Activated T-cell treated with anti-CD3 and anti-CD28 coated beads, Interleukin-2, amount 50 U/mL, for 4 hours (primary cell): ENCODE data around the gene ARHGAP45. TPM values are rescaled to one million over a fixed set of nuclear protein-coding genes. Genes with fewer than 3 reads are reported as not detected.

ENCODE experiments used
- ATAC-seq, 2 donors: fragments of 200-7000 bp; cut with Tn5 transposase; one replicate each; pipeline ENCODE4 v1.10.0; 2021
- DNase-seq: peaks from one replicate; pipeline ENCODE4 v3.0.0-alpha.2; 2020
- H3K27me3 Mint-ChIP-seq: one replicate; pipeline ENCODE4 v1.8.0; 2021; ENCODE audit warnings: low read depth, mixed read lengths
- H3K36me3 Mint-ChIP-seq: one replicate; pipeline ENCODE4 v1.8.0; 2022; ENCODE audit warnings: mixed read lengths; ENCODE audit not compliant: insufficient read depth
- H3K4me1 Mint-ChIP-seq: one replicate; pipeline ENCODE4 v1.8.0; 2021; ENCODE audit warnings: low read depth, mixed read lengths
- H3K4me3 Mint-ChIP-seq: one replicate; pipeline ENCODE4 v1.8.0; 2021; ENCODE audit warnings: mild to moderate bottlenecking, moderate library complexity, mixed read lengths
- H3K9me3 Mint-ChIP-seq: one replicate; pipeline ENCODE4 v1.8.0; 2021; ENCODE audit warnings: mixed read lengths
- total RNA-seq, 3 donors: library from RNA; stranded (reverse); gene quantifications; one replicate each; pipeline ENCODE4 v1.2.1, GENCODE V29; 2021

The ARHGAP45 gene
- total RNA-seq, 3 donors from 2014 or later: 128 to 133 (median 133) TPM

- peak; percentile 5 to 12 for ATAC-seq
- Mint-ChIP-seq H3K27me3 (no peaks in the 10 kb centered on the region), H3K4me1 (peaks cover 36% of the 10 kb centered on the region), H3K36me3 (peaks cover 2% of the 10 kb centered on the region), H3K4me3 (peak overlapping the region; percentile 90), H3K9me3 (no peaks in the 10 kb centered on the region)
- DNase-seq: no peak
Measured at GRCh38 chr19:1132552-1133383, 65.8 kb downstream of the ARHGAP45 start.

GRCh38 chr19:1133471-1133929 is 66.5 kb downstream of the ARHGAP45 start:
- Mint-ChIP-seq H3K27me3 (no peaks in the 10 kb centered on the region), H3K9me3 (no peaks in the 10 kb centered on the region), H3K36me3 (no peaks in the 10 kb centered on the region), H3K4me3 (peak overlapping the region; percentile 90), H3K4me1 (peaks cover 34% of the 10 kb centered on the region)
- DNase-seq (peak; percentile 75), ATAC-seq (peak; percentile 34 to 50)

DNA sequence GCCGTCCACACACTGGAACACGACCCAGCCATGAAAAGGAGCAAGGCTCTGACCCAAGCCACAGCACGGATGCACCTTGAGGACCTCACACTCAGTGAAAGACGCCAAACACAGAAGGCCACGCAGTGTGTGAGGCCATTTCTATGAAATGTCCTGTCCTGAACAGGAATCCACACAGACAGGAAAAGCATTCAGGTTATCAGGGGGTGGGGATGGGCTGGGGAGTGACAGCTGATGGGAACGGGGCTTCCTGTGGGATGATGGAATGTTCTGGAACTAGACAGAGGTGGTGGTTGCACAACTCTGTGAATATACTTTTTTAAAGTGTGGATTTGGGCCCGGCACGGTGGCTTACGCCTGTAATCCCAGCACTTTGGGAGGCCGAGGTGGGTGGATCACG is 67.5 kb downstream of the ARHGAP45 start:
- Mint-ChIP-seq H3K36me3 (no peaks in the 10 kb centered on the region), H3K4me3 (no peak overlapping the region), H3K4me1 (peaks cover 29% of the 10 kb centered on the region), H3K27me3 (no peaks in the 10 kb centered on the region), H3K9me3 (no peaks in the 10 kb centered on the region)
- DNase-seq (no peak), ATAC-seq (no peak)

DNA sequence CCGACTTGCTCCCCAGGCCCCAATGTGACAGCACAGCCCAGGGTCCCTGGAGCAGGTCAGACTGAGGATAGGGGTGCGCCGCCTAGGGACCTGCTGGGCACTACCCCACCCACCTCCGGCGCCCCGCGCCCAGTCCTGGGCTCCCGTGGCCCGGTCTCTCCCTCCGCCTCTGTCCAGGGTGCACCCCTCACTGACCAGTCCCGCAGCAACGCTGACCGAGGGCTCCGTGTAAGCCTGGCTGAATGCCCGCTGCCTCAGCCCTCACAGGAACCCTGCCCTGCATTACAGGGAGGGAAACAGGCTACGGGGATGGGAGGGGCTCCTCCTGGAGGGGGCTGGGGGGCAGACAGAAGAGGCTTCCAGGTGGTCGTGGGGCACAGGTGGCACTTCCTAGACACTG is 68.5 kb downstream of the ARHGAP45 start:
- Mint-ChIP-seq H3K4me3 (no peak overlapping the region), H3K27me3 (no peaks in the 10 kb centered on the region), H3K9me3 (no peaks in the 10 kb centered on the region), H3K36me3 (peaks cover 3% of the 10 kb centered on the region), H3K4me1 (peaks cover 20% of the 10 kb centered on the region)
- DNase-seq: no peak
- no peak for ATAC-seq

DNA sequence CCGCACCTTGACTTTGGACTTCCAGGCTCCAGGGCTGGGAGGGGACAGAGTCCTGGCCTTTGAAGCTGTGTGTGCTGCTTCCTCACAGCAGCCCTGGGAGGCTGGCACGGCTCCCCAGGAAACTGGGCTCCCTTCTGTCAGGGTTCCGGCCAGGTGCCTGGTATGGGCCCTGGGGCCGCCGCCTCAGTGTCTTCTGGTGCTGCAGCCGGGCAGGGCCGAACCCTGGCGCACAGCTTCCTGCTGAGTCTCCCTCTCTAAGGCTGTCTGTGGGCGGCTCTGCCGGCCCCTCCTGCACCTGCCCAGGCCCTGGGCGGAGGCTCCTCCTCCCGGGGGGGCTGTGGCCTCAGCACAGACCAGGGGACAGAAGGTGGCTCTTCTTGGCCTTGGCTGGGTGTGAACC is 69.2 kb downstream of the ARHGAP45 start:
- ATAC-seq (no peak), DNase-seq (no peak)
- Mint-ChIP-seq H3K27me3 (no peaks in the 10 kb centered on the region), H3K9me3 (no peaks in the 10 kb centered on the region), H3K4me1 (peaks cover 14% of the 10 kb centered on the region), H3K36me3 (peaks cover 3% of the 10 kb centered on the region), H3K4me3 (no peak overlapping the region)

Other genes starting within 250 kb of the ARHGAP45 start
- under 1 TPM in 1 of 3 donors, not detected in 2; 0.24 TPM for gene PLPPR3, start 245.2 kb upstream of the ARHGAP45 start, total RNA-seq
- not detected for gene AZU1, start 239.3 kb upstream of the ARHGAP45 start, total RNA-seq
- not detected for gene PRTN3, start 226.2 kb upstream of the ARHGAP45 start, total RNA-seq
- gene ELANE, start 214.9 kb upstream of the ARHGAP45 start, total RNA-seq: not detected
- 1 to 10 TPM in 2 of 3 donors, under 1 TPM in 1; 0.49 to 1.9 (median 1.1) TPM for gene CFD, start 207.5 kb upstream of the ARHGAP45 start, total RNA-seq
- gene MED16, start 174.0 kb upstream of the ARHGAP45 start, total RNA-seq: 10 to 100 TPM; 70.4 to 73.9 (median 73.6) TPM
- not detected for gene RNU6-9, start 173.7 kb upstream of the ARHGAP45 start, total RNA-seq
- gene R3HDM4, start 153.9 kb upstream of the ARHGAP45 start, total RNA-seq: 10 to 100 TPM; 92.3 to 97.7 (median 96.3) TPM
- gene KISS1R, start 149.8 kb upstream of the ARHGAP45 start, total RNA-seq: 1 to 10 TPM; 2.9 to 5.1 (median 3.3) TPM
- gene ARID3A, start 141.1 kb upstream of the ARHGAP45 start, total RNA-seq: 10 to 100 TPM in 1 of 3 donors, 1 to 10 TPM in 2; 7.3 to 13.2 (median 10.0) TPM
- 100 to 1,000 TPM; 163 to 217 (median 199) TPM for gene WDR18, start 82.8 kb upstream of the ARHGAP45 start, total RNA-seq
- under 1 TPM; 0.05 to 0.19 (median 0.08) TPM for gene GRIN3B, start 66.7 kb upstream of the ARHGAP45 start, total RNA-seq
- 100 to 1,000 TPM; 197 to 210 (median 204) TPM for gene TMEM259, start 46.0 kb upstream of the ARHGAP45 start, total RNA-seq
- not detected for gene RNU6-2, start 45.6 kb upstream of the ARHGAP45 start, total RNA-seq
- gene CNN2, start 40.6 kb upstream of the ARHGAP45 start, total RNA-seq: 10 to 100 TPM; 52.3 to 69.3 (median 57.8) TPM
- gene ABCA7, start 27.1 kb upstream of the ARHGAP45 start, total RNA-seq: 1 to 10 TPM; 7.1 to 8.7 (median 8.6) TPM
- 100 to 1,000 TPM; 303 to 380 (median 323) TPM for gene POLR2E, start 28.2 kb downstream of the ARHGAP45 start, total RNA-seq
- gene GPX4, start 36.8 kb downstream of the ARHGAP45 start, total RNA-seq: 100 to 1,000 TPM; 148 to 165 (median 162) TPM
- 100 to 1,000 TPM; 134 to 140 (median 139) TPM for gene SBNO2, start 107.1 kb downstream of the ARHGAP45 start, total RNA-seq
- gene STK11, start 138.6 kb downstream of the ARHGAP45 start, total RNA-seq: 10 to 100 TPM; 64.4 to 72.0 (median 69.8) TPM
- 1 to 10 TPM in 2 of 3 donors, under 1 TPM in 1; 0.63 to 1.4 (median 1.1) TPM for gene CBARP, start 170.8 kb downstream of the ARHGAP45 start, total RNA-seq
- gene ATP5F1D, start 174.6 kb downstream of the ARHGAP45 start, total RNA-seq: 100 to 1,000 TPM; 259 to 434 (median 312) TPM
- gene MIDN, start 181.4 kb downstream of the ARHGAP45 start, total RNA-seq: 10 to 100 TPM; 63.2 to 70.0 (median 68.7) TPM
- gene CIRBP, start 202.2 kb downstream of the ARHGAP45 start, total RNA-seq: 100 to 1,000 TPM; 269 to 294 (median 285) TPM
- gene FAM174C, start 208.4 kb downstream of the ARHGAP45 start, total RNA-seq: 100 to 1,000 TPM; 189 to 199 (median 194) TPM
- gene EFNA2, start 218.7 kb downstream of the ARHGAP45 start, total RNA-seq: not detected